Breast epithelium (tissue), 3 donors: ENCODE data around the gene PRPF6.

Experiments
- POLR2A ChIP-seq: fragments of 450-650 bp; IDR thresholded peaks from one replicate; pipeline ENCODE4 v1.6.1; 2016; ENCODE audit warnings: antibody characterized with exemption, mild to moderate bottlenecking, moderate library complexity
- TF ChIP-seq, protein P1 (sequence below), 3 donors: fragments of 450-650 bp; IDR thresholded peaks; one replicate each; pipeline ENCODE4 v1.5.1; 2016 to 2017; ENCODE audit warnings: antibody characterized with exemption in 3 of 3, mild to moderate bottlenecking in 3 of 3, moderate library complexity in 3 of 3

GRCh38 chr20:64062276-64062595 lies 81.3 kb downstream of the PRPF6 start:
- TF ChIP-seq, protein P1, sequence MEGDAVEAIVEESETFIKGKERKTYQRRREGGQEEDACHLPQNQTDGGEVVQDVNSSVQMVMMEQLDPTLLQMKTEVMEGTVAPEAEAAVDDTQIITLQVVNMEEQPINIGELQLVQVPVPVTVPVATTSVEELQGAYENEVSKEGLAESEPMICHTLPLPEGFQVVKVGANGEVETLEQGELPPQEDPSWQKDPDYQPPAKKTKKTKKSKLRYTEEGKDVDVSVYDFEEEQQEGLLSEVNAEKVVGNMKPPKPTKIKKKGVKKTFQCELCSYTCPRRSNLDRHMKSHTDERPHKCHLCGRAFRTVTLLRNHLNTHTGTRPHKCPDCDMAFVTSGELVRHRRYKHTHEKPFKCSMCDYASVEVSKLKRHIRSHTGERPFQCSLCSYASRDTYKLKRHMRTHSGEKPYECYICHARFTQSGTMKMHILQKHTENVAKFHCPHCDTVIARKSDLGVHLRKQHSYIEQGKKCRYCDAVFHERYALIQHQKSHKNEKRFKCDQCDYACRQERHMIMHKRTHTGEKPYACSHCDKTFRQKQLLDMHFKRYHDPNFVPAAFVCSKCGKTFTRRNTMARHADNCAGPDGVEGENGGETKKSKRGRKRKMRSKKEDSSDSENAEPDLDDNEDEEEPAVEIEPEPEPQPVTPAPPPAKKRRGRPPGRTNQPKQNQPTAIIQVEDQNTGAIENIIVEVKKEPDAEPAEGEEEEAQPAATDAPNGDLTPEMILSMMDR (IDR thresholded peaks at IDR 0.05) = no peak
- no peak for TF ChIP-seq POLR2A
